Cardiac fibroblast (primary cell): ENCODE data around the gene MGLL.

Experiments
- DNase-seq, 2 donors: peaks; one replicate each; pipeline versions ENCODE4 v3.0.0 to v3.0.0-alpha.2; 2010; ENCODE audit warnings: low read depth in 2 of 2
- H3K4me3 ChIP-seq, 2 donors: replicated peaks in 1 of 2; 1 replicate in 1 of 2; 2 replicates in 1 of 2; pipeline ENCODE4 v1.5.1; 2011; ENCODE audit warnings: low read depth in 2 of 2, low read length in 2 of 2, mild to moderate bottlenecking in 2 of 2, moderate library complexity in 1 of 2
- TF ChIP-seq, protein P1 (sequence below): IDR thresholded peaks from one replicate; pipeline ENCODE4 v1.5.1; 2011; ENCODE audit warnings: low read depth, mild to moderate bottlenecking, low read length, inconsistent platforms

MGLL gene

DNA sequence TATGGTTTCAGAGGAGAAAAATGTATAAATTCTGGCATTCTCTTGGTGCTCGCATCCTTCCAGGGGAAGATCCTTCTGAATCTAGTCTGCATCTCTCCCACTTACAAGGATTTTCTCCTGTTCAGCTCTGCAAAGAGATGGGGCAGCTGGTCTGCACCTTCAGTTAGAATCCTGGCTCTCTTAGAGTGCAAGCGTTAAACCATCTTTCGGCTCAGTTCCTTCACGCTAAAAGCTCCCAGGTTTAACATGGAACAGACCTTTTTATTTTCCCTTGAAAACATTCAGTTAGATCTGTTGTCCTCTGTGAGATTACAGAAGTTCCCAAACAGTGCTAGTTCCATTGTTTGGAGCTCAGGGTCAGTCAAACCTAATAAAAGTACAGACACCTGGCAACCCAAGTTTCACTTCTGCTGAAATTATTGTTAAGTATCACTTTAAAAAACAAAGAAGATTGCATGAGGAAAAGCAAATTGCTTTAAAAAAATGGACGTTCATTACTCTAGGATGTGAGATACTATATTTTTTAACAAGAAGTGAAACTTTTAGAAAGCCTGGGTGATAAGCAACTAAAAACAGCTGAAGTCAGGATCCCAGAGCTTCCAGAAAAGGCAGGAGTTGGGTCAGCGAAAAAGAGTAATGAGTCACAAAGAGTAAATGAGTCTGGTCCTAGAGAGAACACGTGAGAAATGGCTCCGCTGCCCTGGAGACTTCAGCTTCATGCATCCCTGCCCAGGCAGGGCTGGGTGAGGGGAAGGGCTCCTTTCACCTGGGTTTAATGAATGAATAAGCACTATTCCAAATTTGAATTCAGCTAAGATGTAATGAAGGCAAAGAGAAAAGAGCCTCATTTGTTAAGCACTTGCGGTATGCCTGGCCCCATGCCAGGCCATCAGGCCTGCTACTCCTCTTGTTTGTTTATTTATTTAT is 86.3 kb downstream of the MGLL start:
- peak; percentile 81 to 87 for DNase-seq
- H3K4me3 ChIP-seq = no peak overlapping the region
- TF ChIP-seq, protein P1, sequence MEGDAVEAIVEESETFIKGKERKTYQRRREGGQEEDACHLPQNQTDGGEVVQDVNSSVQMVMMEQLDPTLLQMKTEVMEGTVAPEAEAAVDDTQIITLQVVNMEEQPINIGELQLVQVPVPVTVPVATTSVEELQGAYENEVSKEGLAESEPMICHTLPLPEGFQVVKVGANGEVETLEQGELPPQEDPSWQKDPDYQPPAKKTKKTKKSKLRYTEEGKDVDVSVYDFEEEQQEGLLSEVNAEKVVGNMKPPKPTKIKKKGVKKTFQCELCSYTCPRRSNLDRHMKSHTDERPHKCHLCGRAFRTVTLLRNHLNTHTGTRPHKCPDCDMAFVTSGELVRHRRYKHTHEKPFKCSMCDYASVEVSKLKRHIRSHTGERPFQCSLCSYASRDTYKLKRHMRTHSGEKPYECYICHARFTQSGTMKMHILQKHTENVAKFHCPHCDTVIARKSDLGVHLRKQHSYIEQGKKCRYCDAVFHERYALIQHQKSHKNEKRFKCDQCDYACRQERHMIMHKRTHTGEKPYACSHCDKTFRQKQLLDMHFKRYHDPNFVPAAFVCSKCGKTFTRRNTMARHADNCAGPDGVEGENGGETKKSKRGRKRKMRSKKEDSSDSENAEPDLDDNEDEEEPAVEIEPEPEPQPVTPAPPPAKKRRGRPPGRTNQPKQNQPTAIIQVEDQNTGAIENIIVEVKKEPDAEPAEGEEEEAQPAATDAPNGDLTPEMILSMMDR = no peak

DNA sequence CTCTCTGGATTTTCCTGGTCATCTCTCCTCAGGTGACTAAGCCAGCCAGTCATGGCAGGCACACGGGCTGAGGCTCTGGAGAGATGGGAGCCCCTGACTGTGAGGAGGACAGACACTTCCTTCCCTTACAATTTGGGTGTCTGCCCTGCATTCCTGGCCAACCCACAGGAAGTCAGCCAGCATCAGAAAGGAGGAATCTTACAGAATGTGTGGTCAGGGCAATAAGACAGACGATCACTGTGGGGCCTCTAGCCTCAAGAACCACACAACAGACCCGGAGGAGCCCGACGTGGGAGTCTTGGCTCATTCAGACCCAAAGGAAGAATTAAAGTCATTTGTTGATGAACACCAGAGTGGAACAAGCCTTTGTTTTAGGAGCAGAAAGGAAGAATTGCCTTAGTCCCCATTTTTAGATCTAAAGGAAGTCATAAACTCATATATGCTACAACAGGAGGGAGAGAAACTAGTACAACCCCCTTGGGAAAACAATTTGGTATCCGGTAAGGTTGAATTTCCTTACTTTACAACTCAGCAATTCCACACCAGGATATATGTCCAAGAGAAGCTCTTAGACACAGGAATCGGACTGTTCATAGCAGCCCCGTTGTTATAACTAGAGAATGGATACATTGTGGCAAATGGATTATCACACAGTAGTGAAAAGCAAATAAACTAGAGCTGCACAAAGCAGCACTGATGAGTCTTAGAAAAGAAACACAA is 87.4 kb downstream of the MGLL start:
- no peak overlapping the region for H3K4me3 ChIP-seq
- TF ChIP-seq, protein P1 = no peak
- DNase-seq = peak; percentile 95 to 98

DNA sequence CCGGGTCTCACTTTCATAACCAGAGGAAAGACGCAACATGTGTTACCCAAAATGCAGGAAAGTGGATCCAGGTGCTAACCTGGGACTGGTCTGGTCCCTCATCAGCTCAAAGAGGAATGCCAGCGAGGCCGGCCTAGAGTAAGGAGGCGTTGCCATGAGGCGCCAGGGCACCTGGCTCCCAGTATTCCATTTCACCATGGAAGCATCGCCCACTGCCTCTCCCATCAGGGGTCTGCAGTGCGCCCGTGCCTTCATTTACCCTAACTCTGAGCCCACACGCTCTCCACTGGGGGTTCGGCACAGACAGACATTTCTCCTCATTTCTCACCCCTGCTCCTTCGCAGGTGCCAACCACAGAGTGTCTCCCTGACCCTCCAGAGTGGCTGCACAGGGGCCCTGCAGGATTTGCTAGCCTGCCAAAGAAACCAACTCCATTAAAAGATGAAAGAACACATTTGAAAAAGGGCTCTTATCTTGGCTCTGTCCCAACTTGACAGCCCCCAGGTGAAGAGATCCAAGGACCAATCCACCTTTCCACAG is 88.1 kb downstream of the MGLL start:
- no peak overlapping the region for H3K4me3 ChIP-seq
- TF ChIP-seq, protein P1 = no peak

DNA sequence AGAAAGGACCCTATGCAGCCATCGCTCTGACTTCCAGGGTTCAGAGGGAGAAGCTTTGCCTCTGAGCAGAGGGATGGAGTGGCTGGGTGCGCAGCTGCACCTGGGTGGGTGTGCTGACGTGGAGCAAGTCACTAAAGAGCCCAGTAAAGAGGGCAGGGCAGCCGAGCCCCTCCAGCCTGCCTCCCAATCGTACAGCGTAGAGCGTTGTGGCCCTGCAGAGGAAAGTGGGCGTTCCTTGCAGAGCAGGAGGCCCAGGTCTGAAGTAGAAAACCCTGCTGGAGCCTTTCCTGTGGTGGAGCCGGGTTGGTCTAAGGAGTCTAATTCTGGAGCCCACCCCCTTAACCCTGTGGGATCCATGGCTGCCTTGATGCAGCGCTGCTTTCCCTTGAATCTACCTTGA is 88.5 kb downstream of the MGLL start:
- H3K4me3 ChIP-seq = no peak overlapping the region
- TF ChIP-seq, protein P1 = no peak
- no peak for DNase-seq

More for the DNA sequence above, 88.1 kb downstream of the MGLL start:
- no peak for DNase-seq

DNA sequence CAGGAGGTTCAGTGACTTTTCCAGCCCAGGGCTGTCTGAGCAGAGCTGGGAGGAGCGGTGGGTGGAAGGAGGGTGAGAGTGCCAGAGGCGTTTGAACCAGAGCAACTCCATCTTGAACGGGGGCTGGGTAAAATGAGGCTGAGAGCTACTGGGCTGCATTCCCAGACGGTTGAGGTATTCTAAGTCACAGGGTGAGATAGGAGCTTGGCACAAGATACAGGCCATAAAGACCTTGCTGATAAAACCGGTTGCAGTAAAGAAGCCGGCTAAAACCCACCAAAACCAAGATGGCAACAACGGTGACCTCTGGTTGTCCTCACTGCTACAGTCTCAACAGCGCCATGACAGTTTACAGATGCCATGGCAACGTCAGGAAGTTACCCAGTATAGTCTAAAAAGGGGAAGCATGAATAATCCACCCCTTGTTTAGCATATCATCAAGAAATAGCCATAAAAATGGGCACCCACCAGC is 89.4 kb downstream of the MGLL start:
- TF ChIP-seq, protein P1 = no peak
- H3K4me3 ChIP-seq = no peak overlapping the region
- no peak for DNase-seq

DNA sequence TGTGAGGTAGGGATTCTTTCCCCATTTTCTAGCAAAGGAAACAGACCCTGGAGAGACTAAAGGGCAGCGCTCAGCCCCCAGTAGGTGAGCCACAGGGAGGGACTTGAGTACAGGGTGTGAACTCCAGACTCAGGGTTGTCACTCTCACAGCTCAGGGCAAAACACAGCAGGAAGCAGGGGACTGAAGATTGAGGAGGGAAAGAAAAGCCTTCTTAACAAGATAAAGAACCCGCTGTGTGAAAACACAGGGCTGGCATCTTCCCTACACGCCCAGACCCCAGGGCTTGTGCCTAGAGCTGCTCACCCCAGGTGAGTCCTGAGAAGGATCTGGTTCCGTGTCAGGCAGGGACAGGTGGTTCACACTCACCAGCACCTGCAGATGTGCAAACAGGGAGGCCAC is 90.0 kb downstream of the MGLL start:
- TF ChIP-seq, protein P1 = no peak
- no peak for DNase-seq
- no peak overlapping the region for H3K4me3 ChIP-seq
